Right forelimb (tissue), 1 donor: ENCODE results near the gene NMU.
"Not testable (repeated sequence)": the region's sequence is repeated elsewhere in the genome, so short reads cannot be mapped to it uniquely, and the experiment has no call there.

Experiments used
- DNase-seq: peaks from one replicate; pipeline ENCODE4 v3.0.0-alpha.2; 2018

Gene NMU

DNA sequence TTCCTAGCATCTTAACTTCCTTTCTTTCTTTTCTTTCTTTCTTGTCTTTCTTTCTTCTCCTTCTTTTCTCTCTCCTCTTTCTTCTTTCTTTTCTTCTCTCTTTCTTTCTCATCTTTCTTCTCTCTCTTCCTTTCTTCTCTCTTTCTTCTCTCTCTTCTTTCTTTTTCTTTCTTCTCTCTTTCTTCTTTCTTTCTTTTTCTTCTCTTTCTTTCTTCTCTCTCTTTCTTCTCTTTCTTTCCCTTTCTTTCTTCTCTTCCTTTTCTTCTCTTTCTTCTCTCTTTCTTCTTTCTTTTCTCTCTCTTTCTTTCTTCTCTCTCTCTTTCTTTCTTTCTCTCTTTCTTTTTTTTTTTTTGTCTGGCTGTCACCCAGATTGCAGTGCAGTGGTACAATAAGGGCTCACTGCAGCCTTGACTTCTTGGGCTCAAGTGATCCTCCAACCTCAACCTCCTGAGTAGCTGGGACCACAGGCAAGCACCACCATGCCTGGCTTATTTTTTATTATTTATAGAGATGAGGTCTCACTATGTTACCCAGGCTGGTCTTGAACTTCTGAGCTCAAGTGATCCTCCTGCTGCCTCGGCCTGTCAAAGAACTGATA lies 17.5 kb downstream of the NMU start:
- DNase-seq: no peak

GRCh38 chr4:55617587-55618197 lies 18.4 kb downstream of the NMU start:
- DNase-seq: no peak

GRCh38 chr4:55615008-55615407 lies 21.1 kb downstream of the NMU start:
- DNase-seq: no peak

- DNase-seq: no peak
Observed at GRCh38 chr4:55613621-55614020, 22.5 kb downstream of the NMU start.

GRCh38 chr4:55612341-55612740 lies 23.8 kb downstream of the NMU start:
- DNase-seq: no peak

- DNase-seq: no peak
Observed at GRCh38 chr4:55611358-55612059, 24.6 kb downstream of the NMU start.

DNA sequence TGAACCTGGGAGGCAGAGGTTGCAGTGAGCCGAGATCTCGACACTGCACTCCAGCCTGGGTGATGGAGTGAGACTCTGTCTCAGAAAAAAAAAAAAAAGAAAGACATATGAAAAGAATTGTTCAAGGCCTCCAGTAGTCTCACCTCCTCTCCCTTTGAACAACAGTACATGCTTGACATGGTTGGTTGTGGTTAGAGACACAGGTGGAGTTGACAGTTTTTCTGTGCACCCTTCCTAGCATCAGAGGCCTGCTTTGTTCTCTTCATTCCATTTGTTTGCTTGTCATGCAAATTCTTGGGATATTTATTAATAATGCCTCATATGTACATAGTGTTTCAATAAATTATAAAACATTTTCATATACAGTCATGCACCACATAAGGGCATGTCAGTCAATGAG lies 25.7 kb downstream of the NMU start:
- no peak for DNase-seq

DNA sequence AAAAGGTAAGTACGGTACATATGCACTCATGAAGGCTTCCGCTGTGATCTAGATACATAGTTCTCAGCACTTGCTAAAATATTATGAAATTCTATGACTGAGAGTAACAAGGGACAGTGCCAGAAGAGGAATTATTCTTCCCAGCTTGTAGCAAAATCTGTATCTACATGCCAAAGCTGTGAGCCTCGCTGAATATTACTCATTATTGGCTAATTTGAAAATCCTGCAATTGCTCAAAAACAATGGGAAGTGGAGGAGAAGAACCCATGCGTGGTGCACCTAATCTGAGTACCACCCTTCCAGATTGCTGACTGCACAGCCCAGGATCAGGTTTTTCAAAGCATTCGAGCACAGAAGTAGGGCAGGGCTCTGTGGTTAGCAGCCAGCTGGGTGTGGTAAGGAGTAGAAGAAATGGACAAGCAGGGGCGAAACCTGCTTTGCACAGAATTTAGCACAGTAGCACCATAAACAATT lies 26.7 kb downstream of the NMU start:
- DNase-seq: no peak

DNA sequence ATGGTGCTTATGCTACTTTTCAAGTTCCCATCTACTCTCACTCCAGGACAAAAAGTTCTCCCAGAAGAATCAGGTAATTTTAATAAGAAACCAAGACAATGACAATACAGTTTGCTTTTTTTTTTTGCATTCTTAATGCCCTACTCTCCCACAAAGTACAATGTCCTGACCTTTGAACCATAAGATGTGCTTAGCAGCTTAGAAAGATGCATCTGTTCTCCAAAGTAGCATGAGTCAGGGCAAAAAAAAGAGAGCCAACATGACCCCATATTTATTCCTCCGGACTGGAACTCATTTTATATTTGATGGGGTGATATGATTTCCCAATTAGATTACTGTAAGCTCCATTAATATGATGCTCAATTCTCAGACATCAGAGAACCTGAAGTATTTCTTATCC lies 27.5 kb downstream of the NMU start:
- DNase-seq: no peak

DNA sequence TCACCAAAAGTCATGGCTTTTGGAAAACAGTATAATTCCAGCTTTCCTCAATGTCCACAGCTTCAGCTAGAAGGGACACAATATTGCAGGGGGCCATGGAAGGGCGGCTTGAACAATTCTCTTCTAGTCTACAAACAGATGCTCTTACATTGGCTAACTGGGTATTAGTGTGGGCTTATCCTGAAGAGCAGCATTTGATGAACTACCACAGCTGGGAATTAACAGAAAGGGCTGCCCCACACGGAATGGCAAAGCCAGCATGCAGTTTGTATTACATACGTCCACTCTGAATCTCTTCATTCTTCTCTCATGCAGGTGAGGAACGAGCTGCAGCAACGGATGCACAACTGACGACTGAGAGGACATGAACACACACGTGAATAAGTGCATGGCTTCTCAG lies 31.1 kb downstream of the NMU start:
- DNase-seq: no peak

GRCh38 chr4:55600640-55601039 lies 35.5 kb downstream of the NMU start:
- DNase-seq: no peak

DNA sequence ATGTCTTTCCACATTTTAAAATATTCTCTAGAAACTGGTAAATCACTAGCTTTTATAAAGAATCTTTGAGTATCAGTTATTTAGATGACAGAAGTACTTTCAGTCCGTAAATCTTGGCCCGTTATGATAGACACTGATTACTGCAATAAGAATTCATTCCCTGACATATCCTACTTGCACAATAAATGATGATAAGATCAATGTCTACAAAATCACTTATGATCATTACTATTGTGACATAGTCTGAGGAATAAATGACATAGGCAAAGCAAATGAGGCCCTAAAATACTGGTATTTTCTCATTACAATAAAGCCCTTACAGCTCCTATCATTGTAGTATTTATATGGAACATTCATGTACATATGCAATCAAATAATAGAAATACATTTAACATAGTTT lies 37.5 kb downstream of the NMU start:
- DNase-seq: no peak

DNA sequence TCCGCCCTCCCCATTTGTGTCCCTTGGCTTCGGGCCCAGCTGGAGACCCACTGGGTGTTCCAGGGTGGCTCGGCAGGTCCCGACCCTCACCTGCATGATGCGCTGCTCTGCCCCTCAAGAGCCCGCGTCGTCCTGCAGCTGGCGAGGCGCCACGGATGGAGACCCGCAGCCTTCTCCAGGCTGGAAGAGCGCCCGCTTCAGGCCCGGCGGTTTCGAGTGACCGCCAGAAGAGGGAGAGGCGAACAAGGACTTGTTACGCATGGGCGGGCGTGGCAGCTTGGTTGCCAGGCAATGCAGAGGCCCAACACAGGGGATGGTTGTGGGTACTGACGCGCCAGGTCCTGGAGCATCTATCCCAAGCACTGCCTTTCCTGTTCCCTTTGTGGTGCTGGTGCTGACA lies 44.1 kb downstream of the NMU start, which contains the start of gene PDCL2:
Gene PDCL2 (minus strand): TSS at position 232 of the 400 bp plus-strand sequence. CDS start 136 bp downstream, at position 96.
- no peak for DNase-seq

GRCh38 chr4:55588160-55588559 lies 47.9 kb downstream of the NMU start:
- DNase-seq: no peak

DNA sequence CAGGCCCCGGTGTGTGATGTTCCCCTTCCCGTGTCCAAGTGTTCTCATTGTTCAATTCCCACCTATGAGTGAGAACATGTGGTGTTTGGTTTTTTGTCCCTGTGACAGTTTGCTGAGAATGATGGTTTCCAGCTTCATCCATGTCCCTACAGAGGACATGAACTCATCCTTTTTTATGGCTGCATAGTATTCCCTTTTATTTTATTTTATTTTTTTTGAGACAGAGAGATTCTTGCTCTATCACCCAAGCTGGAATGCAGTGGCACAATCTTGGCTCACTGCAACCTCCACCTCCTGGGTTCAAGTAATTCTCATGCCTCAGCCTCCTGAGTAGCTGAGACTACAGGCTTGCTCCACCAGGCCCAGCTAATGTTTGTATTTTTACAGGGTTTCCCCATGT lies 53.3 kb downstream of the NMU start:
- not testable (repeated sequence) for DNase-seq

DNA sequence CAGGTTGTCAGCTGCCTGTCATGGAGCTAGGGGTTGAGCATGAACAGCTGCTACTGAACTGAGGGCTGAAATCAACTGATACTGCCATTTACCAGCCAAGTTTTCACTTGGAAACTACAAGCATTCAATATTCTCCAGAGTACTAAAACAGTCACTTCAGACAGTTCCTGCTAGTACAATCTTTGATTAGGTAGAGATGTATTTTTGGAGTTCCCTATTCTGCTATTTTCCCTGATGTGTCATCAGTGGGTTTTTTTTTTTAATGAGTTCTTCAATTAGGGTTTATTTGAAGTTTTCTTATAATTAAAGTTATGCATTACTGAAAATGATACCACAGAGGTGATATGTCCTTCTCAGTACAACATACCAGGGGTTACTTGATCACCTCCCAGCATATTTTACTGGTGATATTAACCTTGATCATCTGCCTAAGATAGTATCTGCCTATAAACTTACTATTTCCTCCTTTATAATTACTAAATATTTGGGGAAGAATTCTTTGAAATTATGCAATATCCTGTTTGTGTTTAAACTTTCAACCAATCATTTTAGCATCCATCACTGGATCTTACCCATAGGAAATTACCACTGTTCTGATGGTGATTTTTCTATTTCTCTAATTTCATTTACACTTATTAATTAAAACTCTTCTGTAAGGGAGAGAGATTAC lies 57.6 kb downstream of the NMU start:
- DNase-seq: no peak

DNA sequence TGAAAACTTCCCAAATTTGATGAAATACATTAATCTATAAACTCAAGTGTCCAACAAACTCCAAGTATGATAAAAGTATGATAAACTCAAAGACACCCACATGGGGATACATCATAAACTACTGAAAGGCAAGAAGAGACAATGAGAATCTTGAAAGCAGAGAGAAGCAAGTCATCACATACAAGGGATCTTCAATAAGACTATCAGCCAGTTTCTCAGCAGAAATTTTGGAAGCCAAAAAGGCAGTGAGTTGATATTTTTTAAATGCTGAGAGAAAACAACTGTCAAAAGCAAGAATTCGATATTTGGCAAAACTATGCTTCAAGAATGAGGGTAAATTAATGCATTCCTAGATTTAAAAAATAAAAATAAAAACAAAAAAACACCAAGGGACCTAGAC lies 60.6 kb downstream of the NMU start:
- no peak for DNase-seq

- DNase-seq: no peak
Observed at GRCh38 chr4:55574252-55574651, 61.8 kb downstream of the NMU start.

GRCh38 chr4:55571806-55572205 lies 64.3 kb downstream of the NMU start:
- no peak for DNase-seq

- DNase-seq: no peak
Observed at GRCh38 chr4:55568905-55569504, 67.1 kb downstream of the NMU start.

DNA sequence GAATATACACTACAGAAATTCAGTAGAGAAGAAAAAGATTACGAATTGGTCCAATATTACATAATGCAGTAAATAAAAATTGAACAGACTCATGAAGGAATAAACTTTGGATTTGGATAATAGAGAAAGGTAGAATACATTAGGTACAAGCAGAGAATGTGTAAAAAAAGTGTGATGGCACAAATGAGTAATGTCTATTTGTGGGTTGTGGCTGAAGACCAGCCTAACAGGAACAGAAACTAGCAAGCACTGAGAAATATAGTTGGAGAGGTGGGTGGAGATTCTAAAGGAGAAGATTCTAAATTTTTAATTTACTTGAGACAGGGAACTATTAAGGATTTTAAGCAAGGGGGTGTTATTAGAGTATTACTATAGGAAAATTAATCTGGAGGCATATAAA lies 74.2 kb downstream of the NMU start:
- no peak for DNase-seq

GRCh38 chr4:55560096-55560495 lies 76.0 kb downstream of the NMU start:
- no peak for DNase-seq

- DNase-seq: no peak
Observed at GRCh38 chr4:55554453-55555030, 81.6 kb downstream of the NMU start.
